Measurements from ENCODE around the gene HBP1. TPM values are rescaled to one million over a fixed set of nuclear protein-coding genes. Genes with fewer than 3 reads are reported as not detected.
"Not testable (repeated sequence)": the region's sequence is repeated elsewhere in the genome, so short reads cannot be mapped to it uniquely, and the experiment has no call there.

Gene HBP1
- total RNA-seq, 4 donors from 2014 or later = 144 to 232 (median 192) TPM

DNA sequence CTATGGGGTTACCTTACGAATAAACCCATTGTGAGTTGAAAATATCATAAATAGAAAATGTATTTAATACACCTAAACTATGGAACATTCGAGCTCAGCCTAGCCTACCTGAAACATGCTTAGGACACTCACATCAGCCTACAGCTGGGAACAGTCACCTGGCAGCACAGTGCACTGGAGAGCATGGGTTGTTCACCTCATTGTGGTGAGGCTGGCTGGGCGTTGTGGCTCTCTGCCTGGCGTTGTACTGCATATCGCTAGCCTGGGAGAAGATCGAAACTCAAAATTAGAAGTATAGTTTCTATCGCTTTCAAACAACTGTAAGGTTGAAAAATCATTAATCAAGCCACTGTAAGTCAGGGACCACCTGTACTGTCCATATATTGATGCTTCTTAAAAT, 17.3 kb upstream of the HBP1 start:
- DNase-seq (ENCODE audit: low spot score in 2 of 2) = no peak
- H3K4me3 ChIP-seq (ENCODE audit: low read depth, poor library complexity, severe bottlenecking) = no peak overlapping the region
- TF ChIP-seq CTCF (IDR thresholded peaks at IDR 0.05) (no peak), POLR2A (IDR thresholded peaks at IDR 0.05) (no peak)
- 95% methylated on average over 7 of the region's 7 CpGs for WGBS, 2 donors
- intact Hi-C loops (cut with DNase I; ENCODE audit: low total_unique reads) = no loop called here

- 41 to 45% methylated on average over 4 of the region's 4 CpGs for WGBS, 2 donors
- H3K4me3 ChIP-seq (ENCODE audit: low read depth, poor library complexity, severe bottlenecking) = no peak overlapping the region
- intact Hi-C loops (cut with DNase I; ENCODE audit: low total_unique reads) = no loop called here
- DNase-seq (ENCODE audit: low spot score in 2 of 2) = no peak
- no peak for TF ChIP-seq POLR2A (IDR thresholded peaks at IDR 0.05)
- no peak for TF ChIP-seq CTCF (IDR thresholded peaks at IDR 0.05)
Measured at GRCh38 chr7:107152011-107152410, 16.8 kb upstream of the HBP1 start.

DNA sequence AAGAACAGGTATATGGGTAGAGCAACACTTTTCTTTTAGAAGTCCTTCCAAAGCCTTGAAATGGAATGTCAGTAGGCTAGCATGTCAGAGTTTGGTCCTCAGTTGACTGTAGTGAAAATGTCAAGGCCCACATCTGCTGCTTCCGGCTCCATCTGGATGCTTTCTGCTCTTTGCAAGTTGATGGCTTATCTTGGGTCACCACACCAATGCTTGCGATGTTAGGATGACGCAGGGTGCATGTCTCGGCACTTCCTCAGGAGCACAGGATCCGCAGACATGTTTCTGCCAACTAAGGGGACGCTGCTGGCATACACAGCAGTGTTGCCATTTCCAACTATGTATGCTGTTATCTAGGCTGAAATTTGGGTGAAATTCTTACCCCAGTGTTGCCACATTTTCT, 14.0 kb upstream of the HBP1 start:
- H3K4me3 ChIP-seq (ENCODE audit: low read depth, poor library complexity, severe bottlenecking) = no peak overlapping the region
- WGBS, 2 donors = 96 to 98% methylated on average over 6 of the region's 6 CpGs
- no peak for TF ChIP-seq CTCF (IDR thresholded peaks at IDR 0.05)
- no peak for TF ChIP-seq POLR2A (IDR thresholded peaks at IDR 0.05)
- intact Hi-C loops (cut with DNase I; ENCODE audit: low total_unique reads) = no loop called here
- no peak for DNase-seq (ENCODE audit: low spot score in 2 of 2)

DNA sequence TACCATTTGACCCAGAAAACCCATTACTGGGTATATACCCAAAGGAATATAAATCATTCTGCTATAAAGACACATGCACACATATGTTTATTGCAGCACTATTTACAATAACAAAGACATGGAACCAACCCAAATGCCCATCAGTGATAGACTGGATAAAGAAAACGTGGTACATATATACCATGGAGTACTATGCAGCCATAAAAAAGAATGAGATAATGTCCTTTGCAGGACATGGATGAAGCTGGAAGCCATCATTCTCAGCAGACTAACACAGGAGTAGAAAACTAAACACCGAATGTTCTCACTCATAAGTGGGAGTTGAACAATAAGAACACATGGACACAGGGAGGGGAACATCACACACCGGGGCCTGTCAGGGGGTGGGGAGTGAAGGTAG, 13.1 kb upstream of the HBP1 start:
- intact Hi-C loops (cut with DNase I; ENCODE audit: low total_unique reads); H3K4me3 ChIP-seq (ENCODE audit: low read depth, poor library complexity, severe bottlenecking); DNase-seq (ENCODE audit: low spot score in 2 of 2): not testable (repeated sequence)
- WGBS, 2 donors = 95 to 96% methylated on average over 3 of the region's 3 CpGs

DNA sequence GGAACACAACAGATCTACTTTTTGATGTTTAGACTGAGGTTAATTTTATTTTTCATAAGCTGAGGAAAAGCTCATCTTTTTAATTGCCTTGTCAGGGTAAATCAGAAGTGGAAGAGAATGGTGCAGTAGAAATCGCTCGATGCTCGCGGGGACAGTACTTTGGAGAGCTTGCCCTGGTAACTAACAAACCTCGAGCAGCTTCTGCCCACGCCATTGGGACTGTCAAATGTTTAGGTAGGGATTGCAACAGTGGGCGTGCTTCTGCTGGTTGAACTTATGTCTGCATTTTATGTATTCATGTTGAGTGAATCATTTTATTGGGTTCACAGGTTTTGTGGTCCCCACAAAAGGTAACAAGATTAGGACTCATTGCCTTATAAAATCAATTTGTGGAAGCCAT, 11.7 kb upstream of the HBP1 start:
- no peak for DNase-seq (ENCODE audit: low spot score in 2 of 2)
- WGBS, 2 donors = 88 to 91% methylated on average over 7 of the region's 7 CpGs
- intact Hi-C loops (cut with DNase I; ENCODE audit: low total_unique reads) = no loop called here
- no peak overlapping the region for H3K4me3 ChIP-seq (ENCODE audit: low read depth, poor library complexity, severe bottlenecking)
- TF ChIP-seq CTCF (IDR thresholded peaks at IDR 0.05) (no peak), POLR2A (IDR thresholded peaks at IDR 0.05) (no peak)

DNA sequence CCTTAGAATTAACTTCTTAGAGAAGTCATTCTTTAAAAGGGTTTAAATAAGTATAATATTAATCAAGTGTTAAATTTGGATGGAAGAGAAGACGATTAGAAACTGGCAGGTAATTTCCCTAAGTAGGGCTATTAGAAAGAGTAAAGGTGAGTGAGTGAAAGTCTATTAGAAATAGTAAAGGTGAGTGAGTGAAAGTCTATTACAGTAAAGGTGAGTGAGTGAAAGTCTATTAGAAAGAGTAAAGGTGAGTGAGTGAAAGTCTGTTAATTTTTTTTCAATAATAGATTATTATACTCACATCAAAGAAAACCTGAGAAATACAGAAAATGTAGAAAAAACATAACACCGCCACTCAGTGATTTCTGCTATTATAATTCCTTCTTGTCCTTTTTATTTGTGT, 10.8 kb upstream of the HBP1 start:
- 80 to 85% methylated on average over 2 of the region's 2 CpGs for WGBS, 2 donors
- TF ChIP-seq CTCF (IDR thresholded peaks at IDR 0.05) = no peak
- no peak for TF ChIP-seq POLR2A (IDR thresholded peaks at IDR 0.05)
- DNase-seq (ENCODE audit: low spot score in 2 of 2) = no peak
- H3K4me3 ChIP-seq (ENCODE audit: low read depth, poor library complexity, severe bottlenecking) = no peak overlapping the region
- intact Hi-C loops (cut with DNase I; ENCODE audit: low total_unique reads) = no loop called here

Data from lower leg skin (tissue), 4 donors.